Spleen (tissue), 11 donors: ENCODE measurements around the gene SRGAP1. TPM values are rescaled to one million over a fixed set of nuclear protein-coding genes. Genes with fewer than 3 reads are reported as not detected.
"Not testable (repeated sequence)": the region's sequence is repeated elsewhere in the genome, so short reads cannot be mapped to it uniquely, and the experiment has no call there.

Experiments
- DNase-seq: peaks from one replicate; pipeline ENCODE4 v3.0.0-alpha.2; 2020
- H3K27ac ChIP-seq, 8 donors: fragments of 200-600 bp; sonication (generic) in 7 of 8; 1 replicate in 4 of 8; 2 replicates in 4 of 8; pipeline versions ENCODE4 v1.5.0 to v1.8.0; 2016 to 2021; ENCODE audit warnings: inconsistent platforms in 4 of 8, mild to moderate bottlenecking in 4 of 8, moderate library complexity in 1 of 8
- H3K27me3 ChIP-seq, 7 donors: fragments of 200-600 bp; sonication (generic) in 6 of 7; replicated peaks in 1 of 7; 1 replicate in 4 of 7; 2 replicates in 3 of 7; pipeline versions ENCODE4 v1.5.0 to v1.8.0; 2016 to 2021; ENCODE audit warnings: inconsistent platforms in 3 of 7, mild to moderate bottlenecking in 1 of 7
- H3K36me3 ChIP-seq, 6 donors: fragments of 200-600 bp; sonication (generic) in 5 of 6; 1 replicate in 4 of 6; 2 replicates in 2 of 6; pipeline versions ENCODE4 v1.5.0 to v1.8.0; 2016 to 2021; ENCODE audit warnings: inconsistent platforms in 2 of 6
- H3K4me1 ChIP-seq, 6 donors: fragments of 200-600 bp; sonication (generic) in 5 of 6; 1 replicate in 3 of 6; 2 replicates in 3 of 6; pipeline versions ENCODE4 v1.5.0 to v1.8.0; 2016 to 2021; ENCODE audit warnings: inconsistent platforms in 3 of 6
- H3K4me3 ChIP-seq, 8 donors: fragments of 200-600 bp; sonication (generic) in 7 of 8; 1 replicate in 4 of 8; 2 replicates in 4 of 8; pipeline versions ENCODE4 v1.5.0 to v1.8.0; 2016 to 2021; ENCODE audit warnings: inconsistent platforms in 4 of 8, mild to moderate bottlenecking in 4 of 8, moderate library complexity in 2 of 8
- H3K9me3 ChIP-seq, 8 donors: fragments of 200-600 bp; sonication (generic) in 7 of 8; 1 replicate in 4 of 8; 2 replicates in 4 of 8; pipeline versions ENCODE4 v1.5.0 to v1.8.0; 2016 to 2021; ENCODE audit warnings: inconsistent platforms in 4 of 8
- CTCF ChIP-seq, 11 experiments: fragments of 200-600 bp in 7 of 11; fragments of 450-650 bp in 4 of 11; sonication (generic) in 4 of 11; IDR thresholded peaks in 8 of 11; conservative IDR thresholded peaks in 3 of 11; 1 replicate in 7 of 11; 2 replicates in 4 of 11; pipeline versions ENCODE4 v1.4.0 to v1.8.0; 2016 to 2021; ENCODE audit warnings: antibody characterized with exemption in 11 of 11, inconsistent platforms in 4 of 11, mild to moderate bottlenecking in 1 of 11
- POLR2A ChIP-seq, 3 donors: fragments of 450-650 bp; IDR thresholded peaks; one replicate each; pipeline ENCODE4 v1.5.1; 2017; ENCODE audit warnings: antibody characterized with exemption in 3 of 3, mild to moderate bottlenecking in 1 of 3
- POLR2AphosphoS5 ChIP-seq, 3 donors: sonication (generic); formaldehyde crosslinking; IDR thresholded peaks; one replicate each; pipeline ENCODE4 v1.5.1; 2017; ENCODE audit warnings: antibody characterized with exemption in 3 of 3
- WGBS, 5 donors: extraction: QIAGEN DNeasy Blood & Tissue Kit in 3 of 5; methylation state at CpG; one replicate each; pipeline versions ENCODE4 v1.1.5 to v1.1.7; 2013 to 2018; 5-methylcytosine and 5-hydroxymethylcytosine counted together
- intact Hi-C: fragments of 100-400 bp; cut with DNase I; formaldehyde crosslinking; loops from one replicate; pipeline ENCODE4 v1.15.0; 2023; ENCODE audit warnings: low total_unique reads
- polyA plus RNA-seq, 3 donors: library from polyadenylated mRNA; stranded (reverse); fragments of 200-250 nt; gene quantifications; one replicate each; pipeline ENCODE4 v1.2.1, GENCODE V29; 2013
- total RNA-seq, 7 donors: library from RNA; depleted of rRNA in 3 of 7; stranded (reverse); fragments of >200 nt in 3 of 7; fragmentation: NEBNext Ultra II Directional in 4 of 7; extraction: Animal tissue kit (Norgen Biotek cat#: 25700) in 4 of 7; gene quantifications; one replicate each; pipeline versions ENCODE4 v1.1.0 to v1.2.1, GENCODE V29; 2016 to 2021
- donor health status: healthy with polysubstance abuse.
- donor health status: DM: no; HTN: no; CAD: no; lungs with moderate emphysema.
- donor health status: DM: no; HTN: no; CAD: no.
- donor health status: Bipolar disorder and iron deficiency.
- donor health status: healthy.
- donor health status: DM: no; HTN: no; CAD: no.
- donor health status: DM: yes; HTN: yes; CAD: no.

Gene SRGAP1
- total and polyA plus RNA-seq, 10 donors, result 0.37 to 20.1 (median 13.4) TPM

GRCh38 chr12:63875703-63876102, 31.2 kb downstream of the SRGAP1 start:
- 70 to 84% (median 78%) methylated on average over 3 of the region's 3 CpGs for WGBS, 5 donors
- H3K27me3 ChIP-seq, result no peaks in the 10 kb centered on the region
- TF ChIP-seq CTCF (IDR thresholded peaks at IDR 0.05 in 8 of 11, conservative IDR thresholded peaks at IDR 0.05 in 3 of 11), result no peak
- no peak overlapping the region for H3K4me3 ChIP-seq
- H3K9me3 ChIP-seq, result no peaks in the 10 kb centered on the region
- intact Hi-C loops, result no loop called here
- H3K36me3 ChIP-seq, result no peaks in the 10 kb centered on the region
- H3K27ac ChIP-seq, result no peak overlapping the region
- DNase-seq, result no peak
- no peaks in the 10 kb centered on the region for H3K4me1 ChIP-seq

- H3K27me3 ChIP-seq, result no peaks in the 10 kb centered on the region
- no peak for TF ChIP-seq POLR2A (IDR thresholded peaks at IDR 0.05)
- TF ChIP-seq POLR2AphosphoS5 (IDR thresholded peaks at IDR 0.05), result no peak
- TF ChIP-seq CTCF (IDR thresholded peaks at IDR 0.05 in 8 of 11, conservative IDR thresholded peaks at IDR 0.05 in 3 of 11), result no peak
- no peak overlapping the region for H3K27ac ChIP-seq
- DNase-seq, result no peak
- H3K36me3 ChIP-seq, result no peaks in the 10 kb centered on the region
- H3K4me3 ChIP-seq, result no peak overlapping the region
- intact Hi-C loops, result no loop called here
- H3K9me3 ChIP-seq, result no peaks in the 10 kb centered on the region
- H3K4me1 ChIP-seq, result no peaks in the 10 kb centered on the region
- 86 to 91% (median 87%) methylated on average over 4 of the region's 4 CpGs for WGBS, 5 donors
These were observed 32.5 kb downstream of the SRGAP1 start for GRCh38 chr12:63876980-63877379.

GRCh38 chr12:63877693-63878092, 33.2 kb downstream of the SRGAP1 start:
- no peaks in the 10 kb centered on the region for H3K27me3 ChIP-seq
- TF ChIP-seq POLR2AphosphoS5 (IDR thresholded peaks at IDR 0.05), result no peak
- no peak for TF ChIP-seq CTCF (IDR thresholded peaks at IDR 0.05 in 8 of 11, conservative IDR thresholded peaks at IDR 0.05 in 3 of 11)
- TF ChIP-seq POLR2A (IDR thresholded peaks at IDR 0.05), result no peak
- no peaks in the 10 kb centered on the region for H3K36me3 ChIP-seq
- DNase-seq, result no peak
- no peaks in the 10 kb centered on the region for H3K4me1 ChIP-seq
- H3K4me3 ChIP-seq, result no peak overlapping the region
- intact Hi-C loops, result no loop called here
- H3K9me3 ChIP-seq, result no peaks in the 10 kb centered on the region
- H3K27ac ChIP-seq, result no peak overlapping the region
- WGBS, 5 donors, result 77 to 94% (median 87%) methylated on average over 1 of the region's 1 CpG

GRCh38 chr12:63880235-63880634, 35.7 kb downstream of the SRGAP1 start:
- intact Hi-C loops, H3K9me3 ChIP-seq, DNase-seq, H3K4me3 ChIP-seq, H3K4me1 ChIP-seq, H3K36me3 ChIP-seq, H3K27ac ChIP-seq, H3K27me3 ChIP-seq: not testable (repeated sequence)
- WGBS, 5 donors, result 90 to 95% (median 94%) methylated on average over 9 of the region's 9 CpGs

- no peaks in the 10 kb centered on the region for H3K9me3 ChIP-seq
- 88 to 96% (median 93%) methylated on average over 6 of the region's 6 CpGs for WGBS, 5 donors
- TF ChIP-seq CTCF (IDR thresholded peaks at IDR 0.05 in 8 of 11, conservative IDR thresholded peaks at IDR 0.05 in 3 of 11) (no peak), POLR2A (IDR thresholded peaks at IDR 0.05) (no peak), POLR2AphosphoS5 (IDR thresholded peaks at IDR 0.05) (no peak)
- DNase-seq, result no peak
- H3K27me3 ChIP-seq, result no peaks in the 10 kb centered on the region
- intact Hi-C loops, result no loop called here
- no peak overlapping the region for H3K4me3 ChIP-seq
- H3K36me3 ChIP-seq, result no peaks in the 10 kb centered on the region
- no peak overlapping the region for H3K27ac ChIP-seq
- no peaks in the 10 kb centered on the region for H3K4me1 ChIP-seq
These were observed 36.3 kb downstream of the SRGAP1 start for GRCh38 chr12:63880742-63881263.
